ENCODE measurements around the gene FOSL2.

GRCh38 chr2:28344756-28345373 lies 47.8 kb upstream of the FOSL2 start:
- TF ChIP-seq CTCF (conservative IDR thresholded peaks at IDR 0.05; ENCODE audit: low read length) (no peak), EZH2phosphoT487 (IDR thresholded peaks at IDR 0.05; ENCODE audit: borderline replicate concordance) (no peak)

Data from Loucy (cell line).